SK-N-SH (cell line): ENCODE measurements around the gene TOLLIP. TPM values are rescaled to one million over a fixed set of nuclear protein-coding genes. Genes with fewer than 3 reads are reported as not detected.

Experiments used
- CTCF ChIA-PET: fragments of 300-600, 350-600 bp; formaldehyde crosslinking; extraction: SDS; loops from one replicate; lab custom pipeline; 2021; lab: Yijun Ruan, JAX
- POLR2A ChIA-PET: fragments of 350-600 bp; sonication (Branson Sonifier 250); formaldehyde crosslinking; extraction: SDS; loops from one replicate; lab custom pipeline; 2020; ENCODE audit warnings: antibody characterized with exemption, inconsistent platforms; lab: Yijun Ruan, JAX
- DNase-seq: peaks from one replicate; pipeline ENCODE4 v3.0.0; 2012
- H2AFZ ChIP-seq: fragments of 200-600 bp; sonication (generic); 2 replicates; pipeline ENCODE4 v1.8.1; 2016; ENCODE audit warnings: antibody characterized with exemption, mild to moderate bottlenecking, low read depth
- H3F3A ChIP-seq: fragments of 200-600 bp; sonication (generic); replicated peaks from 2 replicates; pipeline ENCODE3; 2016; ENCODE audit warnings: antibody characterized with exemption, mild to moderate bottlenecking; ENCODE audit not compliant: insufficient read depth
- H3K27ac ChIP-seq, 2 experiments: fragments of 200-500 bp in 1 of 2; fragments of 200-600 bp in 1 of 2; sonication (Bioruptor generic) in 1 of 2; sonication (generic), shearing (Covaris generic) in 1 of 2; 2 replicates each; pipeline versions ENCODE4 v1.5.1 to v1.6.1; 2014 to 2016; ENCODE audit warnings: low read depth in 2 of 2, inconsistent platforms in 1 of 2, low read length in 1 of 2, mild to moderate bottlenecking in 1 of 2, mixed read lengths in 1 of 2
- H3K27me3 ChIP-seq: fragments of 200-600 bp; sonication (generic), shearing (Covaris generic); 2 replicates; pipeline ENCODE4 v1.6.1; 2016; ENCODE audit warnings: mixed run types; ENCODE audit not compliant: insufficient read depth
- H3K36me3 ChIP-seq, 2 experiments: fragments of 200-500 bp in 1 of 2; fragments of 200-600 bp in 1 of 2; sonication (Bioruptor generic) in 1 of 2; sonication (generic) in 1 of 2; replicated peaks in 1 of 2; 2 replicates each; pipeline versions ENCODE3 to v1.5.1; 2014 to 2016; ENCODE audit warnings: low read length in 1 of 2, mild to moderate bottlenecking in 1 of 2; ENCODE audit not compliant: insufficient read depth in 2 of 2, control insufficient read depth in 1 of 2
- H3K4me1 ChIP-seq, 2 experiments: fragments of 200-500 bp in 1 of 2; fragments of 200-600 bp in 1 of 2; sonication (Bioruptor generic) in 1 of 2; sonication (generic), shearing (Covaris generic) in 1 of 2; 2 replicates each; pipeline versions ENCODE4 v1.5.1 to v1.6.1; 2014 to 2016; ENCODE audit warnings: low read depth in 1 of 2, low read length in 1 of 2, mixed run types in 1 of 2; ENCODE audit not compliant: insufficient read depth in 2 of 2, control insufficient read depth in 1 of 2
- H3K4me2 ChIP-seq: fragments of 200-600 bp; sonication (generic), shearing (Covaris generic); 2 replicates; pipeline ENCODE4 v1.6.1; 2017; ENCODE audit warnings: mixed run types
- H3K4me3 ChIP-seq, 2 experiments: fragments of 200-500 bp in 1 of 2; fragments of 200-600 bp in 1 of 2; sonication (Bioruptor generic) in 1 of 2; sonication (generic), shearing (Covaris generic) in 1 of 2; 2 replicates each; pipeline versions ENCODE4 v1.5.1 to v1.8.1; 2014 to 2016; ENCODE audit warnings: low read depth in 2 of 2, inconsistent platforms in 1 of 2, low read length in 1 of 2, mild to moderate bottlenecking in 1 of 2, mixed read lengths in 1 of 2, moderate library complexity in 1 of 2
- H3K79me2 ChIP-seq: fragments of 200-600 bp; sonication (generic); 2 replicates; pipeline ENCODE4 v1.8.1; 2017; ENCODE audit warnings: mild to moderate bottlenecking; ENCODE audit not compliant: insufficient read depth
- H3K9ac ChIP-seq: fragments of 200-600 bp; sonication (generic); 2 replicates; pipeline ENCODE4 v1.6.1; 2017; ENCODE audit warnings: mixed run types
- H3K9me2 ChIP-seq: fragments of 200-600 bp; sonication (generic); 2 replicates; pipeline ENCODE4 v1.6.1; 2017; ENCODE audit warnings: mixed run types
- H3K9me3 ChIP-seq: fragments of 200-600 bp; sonication (generic); 2 replicates; pipeline ENCODE4 v1.6.1; 2017; ENCODE audit warnings: mixed run types, mild to moderate bottlenecking, moderate library complexity
- H4K20me1 ChIP-seq: fragments of 200-600 bp; sonication (generic); 2 replicates; pipeline ENCODE4 v1.6.1; 2017; ENCODE audit warnings: mild to moderate bottlenecking, mixed run types; ENCODE audit not compliant: insufficient read depth
- CTCF ChIP-seq: fragments of 200-600 bp; sonication (generic); IDR thresholded peaks from 2 replicates; pipeline ENCODE4 v1.6.1; 2017; ENCODE audit warnings: antibody characterized with exemption, mild to moderate bottlenecking, moderate library complexity
- ELF1 ChIP-seq: IDR thresholded peaks from 2 replicates; pipeline ENCODE4 v1.4.0; 2012
- FOXJ3 ChIP-seq: sonication (generic); formaldehyde crosslinking; IDR thresholded peaks from 2 replicates; pipeline ENCODE4 v1.5.1; 2020; ENCODE audit warnings: mild to moderate bottlenecking, missing genetic modification reagents
- GABPA ChIP-seq: IDR thresholded peaks from 2 replicates; pipeline ENCODE4 v1.4.0; 2012; ENCODE audit warnings: low read depth, mild to moderate bottlenecking
- MEF2A ChIP-seq: IDR thresholded peaks from 2 replicates; pipeline ENCODE4 v1.4.0; 2012; ENCODE audit warnings: low read depth, borderline replicate concordance
- MXI1 ChIP-seq: IDR thresholded peaks from 2 replicates; pipeline ENCODE4 v1.6.1; 2012; ENCODE audit warnings: mild to moderate bottlenecking, low read depth, low read length, improper control_type of control experiment
- NRF1 ChIP-seq: IDR thresholded peaks from 2 replicates; pipeline ENCODE4 v1.6.1; 2012; ENCODE audit warnings: low read depth, mild to moderate bottlenecking, low read length
- POLR2AphosphoS5 ChIP-seq: IDR thresholded peaks from 2 replicates; pipeline ENCODE4 v1.6.1; 2012; ENCODE audit warnings: low read depth, low read length
- RAD21 ChIP-seq: IDR thresholded peaks from 2 replicates; pipeline ENCODE4 v1.6.1; 2012; ENCODE audit warnings: mild to moderate bottlenecking, low read length
- RCOR1 ChIP-seq: fragments of 150-350 bp; IDR thresholded peaks from 2 replicates; pipeline ENCODE4 v1.6.1; 2017; ENCODE audit warnings: antibody characterized with exemption, low read length
- RFX5 ChIP-seq: IDR thresholded peaks from 2 replicates; pipeline ENCODE4 v1.6.1; 2012; ENCODE audit warnings: mild to moderate bottlenecking, improper control_type of control experiment, low read length
- SMC3 ChIP-seq: IDR thresholded peaks from 2 replicates; pipeline ENCODE4 v1.6.1; 2012; ENCODE audit warnings: low read depth, low read length, improper control_type of control experiment
- TAF1 ChIP-seq: IDR thresholded peaks from 2 replicates; pipeline ENCODE4 v1.6.1; 2012; ENCODE audit warnings: low read depth, mild to moderate bottlenecking, low read length, moderate library complexity, borderline replicate concordance
- TCF12 ChIP-seq: IDR thresholded peaks from 2 replicates; pipeline ENCODE4 v1.4.0; 2012
- YY1 ChIP-seq: IDR thresholded peaks from 2 replicates; pipeline ENCODE4 v1.4.0; 2012; ENCODE audit warnings: low read depth, mild to moderate bottlenecking
- WGBS: methylation state at CpG from one replicate; pipeline ENCODE4 v1.1.6; 2017; ENCODE audit warnings: low lambda C conversion rate; 5-methylcytosine and 5-hydroxymethylcytosine counted together
- polyA plus RNA-seq, 3 experiments: library from polyadenylated mRNA; depleted of rRNA; stranded (reverse); fragments of >200 nt; gene quantifications; 2 replicates each; pipeline ENCODE4 v1.2.3, GENCODE V29; 2012
- TF ChIP-seq, protein P1 (sequence below): IDR thresholded peaks from 2 replicates; pipeline ENCODE4 v1.4.0; 2012; ENCODE audit warnings: low read depth, borderline replicate concordance
- TF ChIP-seq, protein P2 (sequence below): IDR thresholded peaks from 2 replicates; pipeline ENCODE4 v1.4.0; 2012; ENCODE audit warnings: low read depth

Gene TOLLIP
- polyA plus RNA-seq, 1 of the 3 experiments (the other 2 are of a cell fraction), result 55.4 TPM

GRCh38 chr11:1277936-1278512, 31.4 kb downstream of the TOLLIP start:
- H3K79me2 ChIP-seq, result no peaks in the 10 kb centered on the region
- no peak overlapping the region for H3K4me3 ChIP-seq
- H3K4me1 ChIP-seq, result peaks cover 0 to 19% of the 10 kb centered on the region in 2 experiments; a peak in 1 of 4 replicates
- no peaks in the 10 kb centered on the region for H3K9me3 ChIP-seq
- H3K36me3 ChIP-seq, result peaks cover 0 to 64% of the 10 kb centered on the region in 2 experiments
- H3F3A ChIP-seq, result peaks cover 3% of the 10 kb centered on the region
- H3K27me3 ChIP-seq, result no peaks in the 10 kb centered on the region
- no peaks in the 10 kb centered on the region for H3K9me2 ChIP-seq
- H2AFZ ChIP-seq, result no peak overlapping the region
- H3K4me2 ChIP-seq, result no peak overlapping the region
- 98% methylated on average over 8 of the region's 27 CpGs for WGBS
- DNase-seq, result no peak
- POLR2A ChIA-PET, result no interaction called here
- TF ChIP-seq TAF1, result no peak
- no peak for TF ChIP-seq MEF2A
- TF ChIP-seq RCOR1, result no peak
- no peak for TF ChIP-seq NRF1
- no peak for TF ChIP-seq RFX5
- TF ChIP-seq, protein P1, sequence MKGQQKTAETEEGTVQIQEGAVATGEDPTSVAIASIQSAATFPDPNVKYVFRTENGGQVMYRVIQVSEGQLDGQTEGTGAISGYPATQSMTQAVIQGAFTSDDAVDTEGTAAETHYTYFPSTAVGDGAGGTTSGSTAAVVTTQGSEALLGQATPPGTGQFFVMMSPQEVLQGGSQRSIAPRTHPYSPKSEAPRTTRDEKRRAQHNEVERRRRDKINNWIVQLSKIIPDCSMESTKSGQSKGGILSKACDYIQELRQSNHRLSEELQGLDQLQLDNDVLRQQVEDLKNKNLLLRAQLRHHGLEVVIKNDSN, result no peak
- no peak for TF ChIP-seq RAD21
- no peak for TF ChIP-seq FOXJ3
- no peak for TF ChIP-seq MXI1
- no peak for TF ChIP-seq GABPA
- TF ChIP-seq TCF12, result no peak
- no peak for TF ChIP-seq YY1
- no peak for TF ChIP-seq CTCF
- no peak for TF ChIP-seq ELF1
- TF ChIP-seq SMC3, result no peak
- TF ChIP-seq, protein P2, sequence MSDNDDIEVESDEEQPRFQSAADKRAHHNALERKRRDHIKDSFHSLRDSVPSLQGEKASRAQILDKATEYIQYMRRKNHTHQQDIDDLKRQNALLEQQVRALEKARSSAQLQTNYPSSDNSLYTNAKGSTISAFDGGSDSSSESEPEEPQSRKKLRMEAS, result no peak
- TF ChIP-seq POLR2AphosphoS5, result no peak
- TF ChIP-seq, all 33 proteins: peak for 0
- Histone ChIP-seq H4K20me1 (no peaks in the 10 kb centered on the region), H3K27ac (no peak overlapping the region), H3K9ac (no peak overlapping the region)
- CTCF ChIA-PET, result no interaction called here
